Esophagus muscularis mucosa (tissue), 4 donors: Measurements from ENCODE around the gene SLC35A1. TPM values are rescaled to one million over a fixed set of nuclear protein-coding genes. Genes with fewer than 3 reads are reported as not detected.

Experiments used
- DNase-seq: peaks from one replicate; pipeline ENCODE4 v3.0.0-alpha.2; 2017; ENCODE audit errors: extremely low spot score
- H3K27ac ChIP-seq, 4 donors: fragments of 200-600 bp; sonication (generic); replicated peaks in 1 of 4; 1 replicate in 3 of 4; 2 replicates in 1 of 4; pipeline ENCODE4 v1.5.1; 2016 to 2019; ENCODE audit warnings: mild to moderate bottlenecking in 1 of 4
- H3K27me3 ChIP-seq, 4 donors: fragments of 200-600 bp; sonication (generic); one replicate each; pipeline versions ENCODE4 v1.5.1 to v1.6.0; 2016 to 2019
- H3K36me3 ChIP-seq, 4 donors: fragments of 200-600 bp; sonication (generic); one replicate each; pipeline ENCODE4 v1.5.1; 2016 to 2019
- H3K4me1 ChIP-seq, 4 donors: fragments of 200-600 bp; sonication (generic); one replicate each; pipeline ENCODE4 v1.5.1; 2016 to 2019
- H3K4me3 ChIP-seq, 4 donors: fragments of 200-600 bp; sonication (generic); 1 replicate in 2 of 4; 2 replicates in 2 of 4; pipeline ENCODE4 v1.5.1; 2016 to 2019; ENCODE audit warnings: mild to moderate bottlenecking in 4 of 4, moderate library complexity in 1 of 4
- H3K9me3 ChIP-seq, 4 donors: fragments of 200-600 bp; sonication (generic); 1 replicate in 3 of 4; 2 replicates in 1 of 4; pipeline ENCODE4 v1.5.1; 2016 to 2019
- CTCF ChIP-seq, 3 experiments: fragments of 200-600 bp in 2 of 3; fragments of 450-650 bp in 1 of 3; sonication (generic) in 2 of 3; IDR thresholded peaks; one replicate each; pipeline ENCODE4 v1.5.1; 2017 to 2019; ENCODE audit warnings: antibody characterized with exemption in 3 of 3, mild to moderate bottlenecking in 2 of 3, moderate library complexity in 1 of 3
- EP300 ChIP-seq: sonication (generic); formaldehyde crosslinking; IDR thresholded peaks from one replicate; pipeline ENCODE4 v1.6.1; 2017; ENCODE audit warnings: antibody characterized with exemption
- POLR2A ChIP-seq: fragments of 450-650 bp; IDR thresholded peaks from one replicate; pipeline ENCODE4 v1.6.1; 2017; ENCODE audit warnings: antibody characterized with exemption, moderate library complexity, mild to moderate bottlenecking, low read depth
- POLR2AphosphoS5 ChIP-seq, 2 donors: sonication (generic); formaldehyde crosslinking; IDR thresholded peaks; one replicate each; pipeline ENCODE4 v1.6.1; 2017; ENCODE audit warnings: antibody characterized with exemption in 2 of 2
- WGBS: methylation state at CpG from one replicate; pipeline ENCODE4 v1.1.5; 2018; 5-methylcytosine and 5-hydroxymethylcytosine counted together
- intact Hi-C: fragments of 100-400 bp; cut with DNase I; formaldehyde crosslinking; loops from one replicate; pipeline ENCODE4 v1.15.1; 2023
- total RNA-seq, 4 donors: library from RNA; depleted of rRNA; stranded (reverse); fragments of >200 nt; gene quantifications; one replicate each; pipeline versions ENCODE4 v1.1.0 to v1.2.1, GENCODE V29; 2016

SLC35A1 gene
- total RNA-seq, 4 donors from 2014 or later, result 11.8 to 15.1 (median 14.3) TPM

GRCh38 chr6:87436435-87436834 is 36.3 kb upstream of the SLC35A1 start:
- no peaks in the 10 kb centered on the region for H3K36me3 ChIP-seq
- TF ChIP-seq CTCF (IDR thresholded peaks at IDR 0.05), result no peak
- TF ChIP-seq EP300, result no peak
- no peak for TF ChIP-seq POLR2AphosphoS5 (IDR thresholded peaks at IDR 0.05)
- no peak for TF ChIP-seq POLR2A
- H3K27me3 ChIP-seq, result no peaks in the 10 kb centered on the region
- H3K9me3 ChIP-seq, result no peaks in the 10 kb centered on the region
- no peak overlapping the region for H3K27ac ChIP-seq
- H3K4me1 ChIP-seq, result no peaks in the 10 kb centered on the region
- no peak overlapping the region for H3K4me3 ChIP-seq
- intact Hi-C loops, result no loop called here
- 10% methylated on average over 4 of the region's 4 CpGs for WGBS
- DNase-seq, result no peak

DNA sequence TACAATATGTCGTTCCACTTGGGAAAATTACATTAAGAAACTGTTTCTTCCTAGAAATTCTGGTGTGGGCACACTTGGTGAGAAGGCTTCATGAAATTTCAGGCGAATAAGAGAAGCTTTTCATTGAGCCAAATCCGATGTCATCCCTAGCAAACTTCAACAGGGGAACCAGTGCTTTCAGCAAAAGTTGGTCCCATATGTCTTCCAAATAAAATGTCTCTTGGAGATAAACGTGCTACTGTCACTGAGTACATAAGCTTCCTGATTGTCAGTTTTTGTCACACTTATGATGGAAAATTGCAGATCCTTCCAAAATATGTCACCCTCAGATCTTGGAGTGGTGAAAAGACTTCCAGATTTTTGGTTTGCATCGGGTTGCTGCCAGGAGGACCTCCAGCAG is 31.1 kb upstream of the SLC35A1 start:
- no peak for DNase-seq
- Histone ChIP-seq H3K4me1 (no peaks in the 10 kb centered on the region), H3K27ac (no peak overlapping the region), H3K4me3 (no peak overlapping the region), H3K27me3 (no peaks in the 10 kb centered on the region), H3K9me3 (no peaks in the 10 kb centered on the region), H3K36me3 (no peaks in the 10 kb centered on the region)
- WGBS, result 83% methylated on average over 5 of the region's 5 CpGs
- intact Hi-C loops, result no loop called here
- no peak for TF ChIP-seq CTCF (IDR thresholded peaks at IDR 0.05)
- TF ChIP-seq POLR2A, result no peak
- no peak for TF ChIP-seq POLR2AphosphoS5 (IDR thresholded peaks at IDR 0.05)

GRCh38 chr6:87444362-87444761 is 28.4 kb upstream of the SLC35A1 start:
- 100% methylated on average over 2 of the region's 2 CpGs for WGBS
- Histone ChIP-seq H3K27me3 (no peaks in the 10 kb centered on the region), H3K36me3 (no peaks in the 10 kb centered on the region), H3K9me3 (no peaks in the 10 kb centered on the region), H3K27ac (no peak overlapping the region), H3K4me1 (no peaks in the 10 kb centered on the region), H3K4me3 (no peak overlapping the region)
- DNase-seq, result no peak
- TF ChIP-seq POLR2A (no peak), EP300 (no peak), CTCF (IDR thresholded peaks at IDR 0.05) (no peak)
- intact Hi-C loops, result no loop called here

DNA sequence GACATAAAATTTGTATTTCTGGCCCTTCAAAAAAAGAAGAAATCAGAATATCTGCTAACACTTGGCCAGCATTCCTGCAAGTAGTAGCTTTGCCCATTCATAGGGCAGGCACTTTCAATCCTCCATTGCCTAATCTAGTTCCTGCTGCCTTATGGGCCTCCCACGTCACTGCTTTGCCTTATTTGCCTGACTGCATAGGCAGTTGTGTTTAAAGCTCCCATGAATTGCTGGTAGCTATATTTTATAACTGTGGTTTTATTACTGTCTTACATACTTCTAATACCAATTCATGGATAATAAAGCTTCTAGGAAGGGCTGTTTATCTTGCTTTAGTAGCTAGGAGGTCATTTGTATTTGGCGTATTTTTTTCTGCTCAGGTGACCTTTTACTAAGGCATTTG is 7.7 kb upstream of the SLC35A1 start:
- no peak overlapping the region for H3K4me3 ChIP-seq
- H3K4me1 ChIP-seq, result no peaks in the 10 kb centered on the region
- intact Hi-C loops, result no loop called here
- H3K27me3 ChIP-seq, result no peaks in the 10 kb centered on the region
- peaks cover 0 to 3% (median 0%) of the 10 kb centered on the region in 4 donors for H3K9me3 ChIP-seq
- WGBS, result 79% methylated on average over 2 of the region's 2 CpGs
- no peak for DNase-seq
- no peak overlapping the region for H3K27ac ChIP-seq
- no peak for TF ChIP-seq POLR2A
- no peak for TF ChIP-seq CTCF (IDR thresholded peaks at IDR 0.05)
- H3K36me3 ChIP-seq, result no peaks in the 10 kb centered on the region

- no peak for TF ChIP-seq CTCF (IDR thresholded peaks at IDR 0.05)
- no peak for TF ChIP-seq POLR2AphosphoS5 (IDR thresholded peaks at IDR 0.05)
- TF ChIP-seq POLR2A, result no peak
- TF ChIP-seq EP300, result no peak
- intact Hi-C loops, result loop anchor here (2.0 to 10.0 kb wide), 5 partner anchors 66 to 319 kb away; partner anchors contain the start of genes CFAP206, RARS2, SMIM8 and ZNF292
- 0% methylated on average over 15 of the region's 15 CpGs for whole genome bisulfite sequencing
- Histone ChIP-seq H3K9me3 (no peaks in the 10 kb centered on the region), H3K27me3 (no peaks in the 10 kb centered on the region), H3K27ac (peak overlapping the region; percentile 86 to 95 (median 91)), H3K36me3 (peaks cover 0 to 9% (median 3%) of the 10 kb centered on the region in 4 donors), H3K4me1 (peaks cover 13 to 17% (median 15%) of the 10 kb centered on the region in 4 donors), H3K4me3 (peak overlapping the region; percentile 80 to 92 (median 86))
- no peak for DNase-seq
These were observed 687 bp downstream of the SLC35A1 start for GRCh38 chr6:87473419-87473903.
